Upper lobe of left lung (tissue), 4 donors: Measurements from ENCODE around the gene ANKRD30A.

Experiments used
- EP300 ChIP-seq, 4 donors: sonication (generic); formaldehyde crosslinking; IDR thresholded peaks; one replicate each; pipeline ENCODE4 v1.5.1; 2017; ENCODE audit warnings: antibody characterized with exemption in 4 of 4, control low read depth in 2 of 4
- POLR2A ChIP-seq, 4 donors: fragments of 450-650 bp; IDR thresholded peaks; one replicate each; pipeline ENCODE4 v1.5.1; 2016 to 2017; ENCODE audit warnings: antibody characterized with exemption in 4 of 4, mild to moderate bottlenecking in 2 of 4
- TF ChIP-seq, protein P1 (sequence below), 6 experiments: fragments of 450-650 bp in 4 of 6; fragments of 200-600 bp in 2 of 6; sonication (generic) in 2 of 6; IDR thresholded peaks; one replicate each; pipeline ENCODE4 v1.5.1; 2016 to 2019; ENCODE audit warnings: antibody characterized with exemption in 6 of 6

DNA sequence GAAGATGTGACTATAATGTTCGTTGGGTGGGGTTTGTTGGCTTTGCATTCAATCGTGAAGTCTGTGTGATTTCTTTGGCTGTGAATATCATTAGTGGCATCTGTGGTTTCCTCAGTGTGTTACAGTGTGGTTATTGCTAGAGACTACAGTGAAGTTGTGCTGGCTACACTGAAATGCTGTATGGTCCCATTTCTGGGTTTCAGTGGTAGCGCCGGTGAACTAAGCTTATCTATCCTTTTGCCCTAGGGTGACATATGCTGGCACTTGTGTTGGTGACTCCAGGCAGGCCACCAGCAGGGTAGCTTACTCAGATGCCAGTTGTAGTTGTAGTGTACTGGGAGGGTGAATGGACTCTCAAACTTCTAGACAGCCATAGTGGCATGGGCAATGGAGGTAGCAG is 259.5 kb downstream of the ANKRD30A start:
- TF ChIP-seq, protein P1, sequence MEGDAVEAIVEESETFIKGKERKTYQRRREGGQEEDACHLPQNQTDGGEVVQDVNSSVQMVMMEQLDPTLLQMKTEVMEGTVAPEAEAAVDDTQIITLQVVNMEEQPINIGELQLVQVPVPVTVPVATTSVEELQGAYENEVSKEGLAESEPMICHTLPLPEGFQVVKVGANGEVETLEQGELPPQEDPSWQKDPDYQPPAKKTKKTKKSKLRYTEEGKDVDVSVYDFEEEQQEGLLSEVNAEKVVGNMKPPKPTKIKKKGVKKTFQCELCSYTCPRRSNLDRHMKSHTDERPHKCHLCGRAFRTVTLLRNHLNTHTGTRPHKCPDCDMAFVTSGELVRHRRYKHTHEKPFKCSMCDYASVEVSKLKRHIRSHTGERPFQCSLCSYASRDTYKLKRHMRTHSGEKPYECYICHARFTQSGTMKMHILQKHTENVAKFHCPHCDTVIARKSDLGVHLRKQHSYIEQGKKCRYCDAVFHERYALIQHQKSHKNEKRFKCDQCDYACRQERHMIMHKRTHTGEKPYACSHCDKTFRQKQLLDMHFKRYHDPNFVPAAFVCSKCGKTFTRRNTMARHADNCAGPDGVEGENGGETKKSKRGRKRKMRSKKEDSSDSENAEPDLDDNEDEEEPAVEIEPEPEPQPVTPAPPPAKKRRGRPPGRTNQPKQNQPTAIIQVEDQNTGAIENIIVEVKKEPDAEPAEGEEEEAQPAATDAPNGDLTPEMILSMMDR (IDR thresholded peaks at IDR 0.05): no peak
- no peak for TF ChIP-seq POLR2A (IDR thresholded peaks at IDR 0.05)
- TF ChIP-seq EP300 (IDR thresholded peaks at IDR 0.05): no peak
